GM23338 (cell line): ENCODE results near the gene PARD6A. TPM values are rescaled to one million over a fixed set of nuclear protein-coding genes. Genes with fewer than 3 reads are reported as not detected.

Experiments used
- ATAC-seq: fragments of 200-7000 bp; cut with Tn5 transposase; 3 replicates; pipeline ENCODE4 v1.9.1; 2020
- DNase-seq: peaks from one replicate; pipeline ENCODE4 v3.0.0-alpha.2; 2015; ENCODE audit warnings: low spot score
- H2AFZ ChIP-seq: fragments of 200-600 bp; sonication (generic); 2 replicates; pipeline ENCODE4 v1.8.0; 2016; ENCODE audit warnings: antibody characterized with exemption, mild to moderate bottlenecking, moderate library complexity
- H3F3A ChIP-seq: fragments of 200-600 bp; sonication (generic); replicated peaks from 2 replicates; pipeline ENCODE4 v1.8.0; 2017; ENCODE audit warnings: antibody characterized with exemption, mixed run types, low read depth
- H3K27ac ChIP-seq: fragments of 200-600 bp; sonication (generic); 2 replicates; pipeline ENCODE4 v1.6.1; 2016; ENCODE audit warnings: low read depth
- H3K27me3 ChIP-seq: fragments of 200-600 bp; sonication (generic); 2 replicates; pipeline ENCODE4 v1.8.0; 2016; ENCODE audit warnings: mild to moderate bottlenecking, mixed run types, moderate library complexity; ENCODE audit not compliant: insufficient read depth
- H3K36me3 ChIP-seq: fragments of 200-600 bp; sonication (generic); 2 replicates; pipeline ENCODE4 v1.8.0; 2016; ENCODE audit warnings: mild to moderate bottlenecking; ENCODE audit not compliant: insufficient read depth
- H3K4me1 ChIP-seq: fragments of 200-600 bp; sonication (generic); 2 replicates; pipeline ENCODE4 v1.8.0; 2016; ENCODE audit warnings: mild to moderate bottlenecking, moderate library complexity; ENCODE audit not compliant: insufficient read depth
- H3K4me2 ChIP-seq: fragments of 200-600 bp; sonication (generic); 2 replicates; pipeline ENCODE4 v1.7.1; 2017; ENCODE audit warnings: mixed run types
- H3K4me3 ChIP-seq: fragments of 200-600 bp; sonication (generic); 2 replicates; pipeline ENCODE4 v1.6.1; 2016; ENCODE audit warnings: mixed run types
- H3K79me2 ChIP-seq: fragments of 200-600 bp; sonication (generic); replicated peaks from 2 replicates; pipeline ENCODE4 v1.8.0; 2017; ENCODE audit warnings: mild to moderate bottlenecking; ENCODE audit not compliant: insufficient read depth
- H3K9me2 ChIP-seq: fragments of 200-600 bp; sonication (generic); 2 replicates; pipeline ENCODE4 v1.8.0; 2017; ENCODE audit not compliant: insufficient read depth
- H4K20me1 ChIP-seq: fragments of 200-600 bp; sonication (generic); replicated peaks from 2 replicates; pipeline ENCODE4 v1.8.0; 2017; ENCODE audit warnings: mild to moderate bottlenecking; ENCODE audit not compliant: insufficient read depth
- H3K27ac Mint-ChIP-seq: 2 replicates; pipeline ENCODE4 v1.8.0; 2020; ENCODE audit warnings: inconsistent platforms, mild to moderate bottlenecking, moderate library complexity, mixed read lengths
- H3K27me3 Mint-ChIP-seq: 3 replicates; pipeline ENCODE4 v1.8.0; 2022; ENCODE audit warnings: low read depth, mild to moderate bottlenecking, moderate library complexity, mixed read lengths, inconsistent platforms; ENCODE audit not compliant: insufficient read depth, poor library complexity
- H3K36me3 Mint-ChIP-seq: 3 replicates; pipeline ENCODE4 v1.8.0; 2021; ENCODE audit warnings: low read depth, mild to moderate bottlenecking, inconsistent platforms, moderate library complexity, mixed read lengths
- H3K4me1 Mint-ChIP-seq: 3 replicates; pipeline ENCODE4 v1.8.0; 2020; ENCODE audit warnings: mild to moderate bottlenecking, inconsistent platforms, mixed read lengths
- H3K4me3 Mint-ChIP-seq: 3 replicates; pipeline ENCODE4 v1.8.0; 2021; ENCODE audit warnings: moderate library complexity, mild to moderate bottlenecking, inconsistent platforms, mixed read lengths
- H3K9me3 Mint-ChIP-seq: 3 replicates; pipeline ENCODE4 v1.8.0; 2020; ENCODE audit warnings: moderate library complexity, mild to moderate bottlenecking, inconsistent platforms, mixed read lengths
- CTCF ChIP-seq, 2 experiments: fragments of 200-600 bp in 1 of 2; sonication (generic) in 1 of 2; conservative IDR thresholded peaks; 2 replicates each; pipeline versions ENCODE4 v1.5.1 to v1.6.1; 2016 to 2017; ENCODE audit warnings: antibody characterized with exemption in 2 of 2, low read depth in 2 of 2, mild to moderate bottlenecking in 2 of 2, moderate library complexity in 1 of 2
- ETS1 ChIP-seq: IDR thresholded peaks from 2 replicates; pipeline ENCODE4 v1.6.1; 2016; ENCODE audit warnings: antibody characterized with exemption
- EZH2 ChIP-seq: fragments of 200-600 bp; sonication (generic); IDR thresholded peaks from one replicate; pipeline ENCODE4 v1.8.0; 2017; ENCODE audit warnings: antibody characterized with exemption, mild to moderate bottlenecking, low read depth; ENCODE audit not compliant: unreplicated experiment
- EZH2phosphoT487 ChIP-seq: fragments of 200-600 bp; sonication (generic); IDR thresholded peaks from one replicate; pipeline ENCODE4 v1.8.1; 2018; ENCODE audit warnings: antibody characterized with exemption; ENCODE audit not compliant: unreplicated experiment
- REST ChIP-seq: IDR thresholded peaks from one replicate; pipeline ENCODE4 v1.6.1; 2018; ENCODE audit warnings: antibody characterized with exemption; ENCODE audit not compliant: unreplicated experiment
- ZNF462 ChIP-seq: fragments of 250-450 bp; sonication (Bioruptor Pico); IDR thresholded peaks from 2 replicates; pipeline ENCODE4 v1.5.0; 2020; ENCODE audit warnings: mild to moderate bottlenecking, moderate library complexity
- polyA plus RNA-seq: library from polyadenylated mRNA; unstranded; fragments of >200 nt; fragmentation: Nextera tagmentation; extraction: Ambion mirVana; gene quantifications from 2 replicates; pipeline ENCODE4 v1.2.1, GENCODE V29; 2016
- total RNA-seq: library from RNA; depleted of rRNA; stranded (reverse); fragments of >200 nt; shearing (Covaris generic); gene quantifications from 2 replicates; pipeline ENCODE4 v1.2.3, GENCODE V29; 2014

Gene PARD6A
- total and polyA plus RNA-seq, 2 experiments from 2014 or later: 11.1 to 15.7 TPM

GRCh38 chr16:67648764-67649407 is 11.9 kb upstream of the PARD6A start:
- Mint-ChIP-seq H3K4me1 (peaks cover 13% of the 10 kb centered on the region), H3K9me3 (no peaks in the 10 kb centered on the region), H3K27ac (no peak overlapping the region), H3K4me3 (peak overlapping the region; percentile 55), H3K27me3 (peaks cover 77% of the 10 kb centered on the region), H3K36me3 (peaks cover 4% of the 10 kb centered on the region; the same call in 1 of the 3 replicates)
- Histone ChIP-seq H3F3A (peaks cover 5% of the 10 kb centered on the region; the same call in 1 of the 2 replicates), H3K4me1 (no peaks in the 10 kb centered on the region; the same call in 1 of the 2 replicates), H3K27me3 (peaks cover 81% of the 10 kb centered on the region), H3K79me2 (no peaks in the 10 kb centered on the region), H3K9me2 (no peaks in the 10 kb centered on the region), H3K36me3 (no peaks in the 10 kb centered on the region), H3K4me3 (peak overlapping the region; percentile 46), H3K27ac (no peak overlapping the region), H3K4me2 (peak overlapping the region; percentile 78), H2AFZ (peak overlapping the region; percentile 86), H4K20me1 (no peaks in the 10 kb centered on the region; the same call in 1 of the 2 replicates)
- ATAC-seq: peak; percentile 0; the same call in 1 of the 3 replicates
- DNase-seq: peak; percentile 40
- TF ChIP-seq ETS1 (no peak), EZH2phosphoT487 (no peak), EZH2 (no peak), REST (no peak), CTCF (conservative IDR thresholded peaks at IDR 0.05; ENCODE audit: low read depth in 2 of 2) (no peak), ZNF462 (CRISPR knock-in tag) (no peak)
